Cardiac fibroblast (primary cell): ENCODE results near the gene TLL2.
A peak's percentile ranks its signal among the peaks of the same experiment; 100 is the strongest.

ENCODE experiments used
- DNase-seq, 2 donors: peaks; one replicate each; pipeline versions ENCODE4 v3.0.0 to v3.0.0-alpha.2; 2010; ENCODE audit warnings: low read depth in 2 of 2
- H3K4me3 ChIP-seq, 2 donors: replicated peaks in 1 of 2; 1 replicate in 1 of 2; 2 replicates in 1 of 2; pipeline ENCODE4 v1.5.1; 2011; ENCODE audit warnings: low read depth in 2 of 2, low read length in 2 of 2, mild to moderate bottlenecking in 2 of 2, moderate library complexity in 1 of 2
- CTCF ChIP-seq: IDR thresholded peaks from one replicate; pipeline ENCODE4 v1.5.1; 2011; ENCODE audit warnings: low read depth, mild to moderate bottlenecking, low read length, inconsistent platforms

The TLL2 gene

DNA sequence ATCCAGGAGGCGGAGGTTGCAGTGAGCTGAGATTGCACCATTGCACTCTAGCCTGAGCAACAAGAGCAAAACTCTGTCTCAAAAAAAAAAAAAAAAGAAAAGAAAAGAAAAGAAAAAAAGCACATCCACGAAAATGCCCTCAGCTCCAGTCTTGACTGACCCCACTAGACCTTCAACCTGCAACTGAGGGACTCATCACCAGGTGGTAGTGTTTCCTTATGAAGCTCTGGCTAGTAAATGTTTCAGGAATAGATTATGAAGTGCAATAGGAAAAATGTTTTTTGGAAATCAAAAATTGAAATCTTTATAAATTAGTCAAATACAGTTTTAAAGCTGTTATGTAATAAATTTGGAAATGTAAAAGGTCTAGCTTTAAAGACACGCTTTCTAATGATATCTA, 22.4 kb downstream of the TLL2 start:
- no peak overlapping the region for H3K4me3 ChIP-seq
- TF ChIP-seq CTCF = no peak
- DNase-seq = peak in 1 of 2 donors; percentile 21

DNA sequence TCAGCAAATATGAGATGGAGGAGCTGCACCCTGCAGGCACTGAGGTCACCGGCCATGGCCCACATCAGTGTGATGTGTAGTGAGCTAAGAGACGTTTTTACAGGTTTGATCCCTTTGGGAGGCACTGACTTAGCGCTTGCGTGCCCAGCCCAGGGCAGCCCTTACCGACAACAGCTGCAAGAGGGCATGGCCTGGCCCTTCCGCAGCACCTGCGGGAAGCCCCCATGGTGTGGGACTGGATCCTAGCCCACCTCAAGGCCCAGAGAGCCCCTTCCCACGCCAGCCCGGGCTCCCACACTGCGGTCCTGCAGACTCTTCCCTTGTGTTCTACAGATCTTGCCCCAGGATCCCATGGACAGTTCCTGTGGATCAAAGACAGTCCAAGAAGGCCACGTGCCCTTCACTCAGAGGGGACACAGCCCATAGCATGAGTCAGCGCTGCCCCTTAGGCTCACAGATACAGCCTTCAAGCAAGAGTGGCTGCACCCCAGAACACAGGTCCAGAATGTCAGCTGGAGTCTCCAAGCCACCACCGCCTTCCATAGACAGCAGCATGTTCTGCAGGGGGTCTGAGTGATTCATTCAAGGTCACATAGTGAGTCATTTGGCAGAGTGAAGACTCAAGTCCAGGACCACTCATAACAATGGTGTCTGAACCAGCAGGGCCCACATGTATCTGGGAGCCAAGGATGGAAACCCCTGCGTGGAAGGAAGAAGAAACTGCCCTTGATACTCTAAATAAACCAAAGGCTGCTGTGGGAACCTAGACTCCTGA, 25.4 kb downstream of the TLL2 start:
- no peak overlapping the region for H3K4me3 ChIP-seq
- TF ChIP-seq CTCF = no peak
- DNase-seq = no peak

DNA sequence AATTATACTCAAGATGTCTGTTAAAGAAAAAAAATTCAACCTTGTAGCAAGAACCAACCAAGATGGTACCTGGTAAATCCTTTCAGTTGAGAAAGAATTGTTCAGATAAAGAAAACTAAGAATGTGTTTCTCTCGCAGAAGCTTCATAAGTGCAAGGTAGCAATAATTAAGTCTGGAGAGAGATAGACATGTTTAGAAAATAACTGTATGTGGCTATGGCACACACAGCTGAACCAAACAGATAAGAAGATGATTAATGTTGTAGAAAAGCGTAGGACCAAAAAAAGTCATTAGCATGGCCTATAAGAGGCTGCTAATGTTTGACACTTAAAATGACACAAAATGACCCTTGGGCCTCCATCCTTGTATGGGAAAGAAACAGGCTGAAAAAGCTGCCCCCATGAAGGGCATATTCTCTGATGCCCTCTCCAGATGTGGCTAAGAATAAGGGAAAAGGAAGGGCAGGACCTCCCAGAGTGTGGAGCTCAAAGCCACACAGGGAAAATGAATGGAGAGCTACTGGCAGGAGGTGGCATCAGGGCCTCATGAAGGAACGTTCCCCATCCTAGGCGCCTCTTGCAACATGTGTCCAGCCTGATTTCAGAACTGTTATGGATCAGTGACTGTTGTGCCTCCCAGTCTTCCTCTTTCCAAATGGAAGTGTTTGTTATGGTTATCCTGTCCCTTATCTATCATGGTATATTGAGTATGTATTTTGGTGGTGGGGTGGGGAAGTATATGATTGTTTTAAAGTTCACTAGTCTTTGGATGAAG, 30.7 kb downstream of the TLL2 start:
- no peak overlapping the region for H3K4me3 ChIP-seq
- no peak for TF ChIP-seq CTCF
- DNase-seq = no peak

GRCh38 chr10:96478355-96478754, 35.4 kb downstream of the TLL2 start:
- no peak for TF ChIP-seq CTCF
- no peak for DNase-seq
- H3K4me3 ChIP-seq = no peak overlapping the region

GRCh38 chr10:96473866-96474265, 39.9 kb downstream of the TLL2 start:
- TF ChIP-seq CTCF = no peak
- no peak overlapping the region for H3K4me3 ChIP-seq

DNA sequence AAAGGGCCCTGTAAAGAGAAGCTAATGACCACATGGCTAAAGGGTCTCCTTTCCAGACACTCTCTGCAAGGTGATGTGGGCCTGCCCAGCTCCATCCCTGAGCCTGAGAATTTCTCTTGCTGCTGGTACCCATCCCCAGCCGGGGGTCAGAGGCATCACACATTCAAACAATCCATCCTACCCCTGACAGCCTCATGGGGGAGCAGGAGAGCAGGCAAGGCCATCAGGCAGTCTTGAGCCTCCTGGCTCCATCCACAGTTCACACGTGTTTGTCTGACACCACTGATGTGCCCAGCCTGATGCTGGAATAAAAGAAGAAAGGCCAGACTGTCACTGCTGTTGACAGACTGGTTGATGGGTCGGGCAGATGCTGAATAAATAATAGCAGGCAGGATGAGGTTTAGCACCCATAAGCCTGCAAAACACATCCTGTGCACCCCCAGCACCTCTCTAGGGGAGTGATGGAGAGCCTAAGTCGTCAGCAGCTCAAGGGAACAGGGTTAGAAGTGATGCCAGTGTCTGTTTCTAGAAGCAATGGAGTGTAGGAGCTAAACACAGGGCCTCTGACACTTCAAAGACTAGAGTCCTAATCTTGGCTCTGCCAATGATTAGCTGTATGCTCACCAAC, 43.5 kb downstream of the TLL2 start:
- DNase-seq = peak; percentile 19 to 36
- no peak overlapping the region for H3K4me3 ChIP-seq
- peak; percentile 59 for TF ChIP-seq CTCF

More at GRCh38 chr10:96473866-96474265, 39.9 kb downstream of the TLL2 start:
- no peak for DNase-seq
